Endothelial cell of umbilical vein (primary cell): ENCODE measurements around the gene CARMIL3. TPM values are rescaled to one million over a fixed set of nuclear protein-coding genes. Genes with fewer than 3 reads are reported as not detected.

Experiments
- BruUV-seq: library from RNA; stranded (reverse); fragments of 400-500 nt; replicated peaks from 2 replicates; lab custom pipeline; 2021; lab: Mats Ljungman, UMichigan
- CTCF ChIA-PET: fragments of 300-600, 350-600 bp; sonication (Branson Sonifier 250); formaldehyde crosslinking; loops from one replicate; lab custom pipeline; 2021; ENCODE audit warnings: antibody characterized with exemption, inconsistent platforms; lab: Charles Lee
- POLR2A ChIA-PET: fragments of 300-600, 350-600 bp; sonication (Branson Sonifier 250); formaldehyde crosslinking; loops from one replicate; lab custom pipeline; 2021; ENCODE audit warnings: antibody characterized with exemption, inconsistent platforms; lab: Charles Lee
- DNase-seq: peaks from one replicate; pipeline ENCODE4 v3.0.0-alpha.2; 2011; ENCODE audit warnings: low read depth, low spot score
- FAIRE-seq: peaks from 2 replicates; lab custom pipeline; 2011; peaks lifted over from hg19 to GRCh38; lab: Jason Lieb, UNC
- H2AFZ ChIP-seq: 2 replicates; pipeline ENCODE4 v1.6.0; 2012; ENCODE audit warnings: low read depth, low read length, control low read depth, inconsistent platforms
- H3K27ac ChIP-seq: 2 replicates; pipeline ENCODE4 v1.5.1; 2011; ENCODE audit warnings: low read depth, mild to moderate bottlenecking, control low read depth, low read length, moderate library complexity; ENCODE audit not compliant: insufficient read depth
- H3K27me3 ChIP-seq, 2 experiments: 2 replicates each; pipeline versions ENCODE4 v1.6.0 to v1.6.1; 2011; ENCODE audit warnings: low read length in 2 of 2, mixed read lengths in 1 of 2; ENCODE audit not compliant: control insufficient read depth in 2 of 2, insufficient read depth in 2 of 2
- H3K36me3 ChIP-seq, 2 experiments: 2 replicates in 1 of 2; 3 replicates in 1 of 2; pipeline ENCODE4 v1.5.1; 2011; ENCODE audit warnings: low read length in 2 of 2, mild to moderate bottlenecking in 1 of 2, moderate library complexity in 1 of 2; ENCODE audit not compliant: control insufficient read depth in 2 of 2, insufficient read depth in 2 of 2; ENCODE audit errors: extremely low read depth in 1 of 2
- H3K4me1 ChIP-seq: 3 replicates; pipeline ENCODE4 v1.5.1; 2011; ENCODE audit warnings: mild to moderate bottlenecking, low read length; ENCODE audit not compliant: control insufficient read depth, insufficient read depth; ENCODE audit errors: extremely low read depth
- H3K4me2 ChIP-seq: 2 replicates; pipeline ENCODE4 v1.6.1; 2011; ENCODE audit warnings: low read length, control low read depth, mixed read lengths; ENCODE audit not compliant: insufficient read depth
- H3K4me3 ChIP-seq, 3 experiments: fragments of 200-600 bp in 1 of 3; sonication (generic), shearing (Covaris generic) in 1 of 3; replicated peaks in 1 of 3; 2 replicates each; pipeline ENCODE4 v1.5.1; 2011 to 2016; ENCODE audit warnings: control low read depth in 3 of 3, low read length in 3 of 3, mild to moderate bottlenecking in 2 of 3, inconsistent platforms in 1 of 3, low read depth in 1 of 3, moderate library complexity in 1 of 3; ENCODE audit not compliant: insufficient read depth in 1 of 3
- H3K79me2 ChIP-seq: 2 replicates; pipeline ENCODE4 v1.6.0; 2012; ENCODE audit warnings: low read length, inconsistent platforms; ENCODE audit not compliant: control insufficient read depth, insufficient read depth
- H3K9ac ChIP-seq: replicated peaks from 2 replicates; pipeline ENCODE3; 2011; ENCODE audit warnings: low read length, control low read depth; ENCODE audit not compliant: insufficient read depth; ENCODE audit errors: extremely low read depth
- H3K9me1 ChIP-seq: replicated peaks from 3 replicates; pipeline ENCODE4 v1.6.0; 2011; ENCODE audit warnings: mild to moderate bottlenecking, low read length; ENCODE audit not compliant: control insufficient read depth, insufficient read depth; ENCODE audit errors: extremely low read depth
- H3K9me3 ChIP-seq: replicated peaks from 2 replicates; pipeline ENCODE4 v1.5.1; 2012; ENCODE audit warnings: low read length, inconsistent platforms; ENCODE audit not compliant: control insufficient read depth, insufficient read depth
- H4K20me1 ChIP-seq: replicated peaks from 2 replicates; pipeline ENCODE3; 2011; ENCODE audit warnings: mild to moderate bottlenecking, low read length; ENCODE audit not compliant: control insufficient read depth, insufficient read depth; ENCODE audit errors: extremely low read depth
- CTCF ChIP-seq, 2 donors: IDR thresholded peaks; 1 replicate in 1 of 2; 2 replicates in 1 of 2; pipeline ENCODE4 v1.5.1; 2011; ENCODE audit warnings: low read length in 2 of 2, mild to moderate bottlenecking in 2 of 2, moderate library complexity in 2 of 2, control low read depth in 1 of 2, inconsistent platforms in 1 of 2, low read depth in 1 of 2; ENCODE audit not compliant: insufficient read depth in 1 of 2; ENCODE audit errors: extremely low read depth in 1 of 2
- EZH2 ChIP-seq: IDR thresholded peaks from 2 replicates; pipeline ENCODE4 v1.6.1; 2012; ENCODE audit warnings: borderline replicate concordance, low read depth, mild to moderate bottlenecking, moderate library complexity, low read length, inconsistent platforms; ENCODE audit not compliant: severe bottlenecking
- FOS ChIP-seq: IDR thresholded peaks from 2 replicates; pipeline ENCODE4 v1.6.1; 2011; ENCODE audit warnings: mild to moderate bottlenecking, low read length, moderate library complexity, borderline replicate concordance; ENCODE audit not compliant: insufficient read depth
- GATA2 ChIP-seq: IDR thresholded peaks from 2 replicates; pipeline ENCODE4 v1.7.0; 2011; ENCODE audit warnings: low read depth, mild to moderate bottlenecking, moderate library complexity, mixed read lengths, low read length; ENCODE audit not compliant: insufficient read length, insufficient read depth
- JUN ChIP-seq: IDR thresholded peaks from 2 replicates; pipeline ENCODE4 v1.6.1; 2011; ENCODE audit warnings: borderline replicate concordance, low read depth; ENCODE audit not compliant: insufficient read length, insufficient read depth
- MAX ChIP-seq: IDR thresholded peaks from 2 replicates; pipeline ENCODE4 v1.6.1; 2011; ENCODE audit not compliant: insufficient read depth, insufficient read length
- MYC ChIP-seq: IDR thresholded peaks from one replicate; pipeline ENCODE4 v1.6.1; 2011; ENCODE audit warnings: mild to moderate bottlenecking, low read depth, low read length
- POLR2A ChIP-seq: IDR thresholded peaks from 2 replicates; pipeline ENCODE4 v1.6.1; 2012; ENCODE audit warnings: low read depth, mild to moderate bottlenecking, control low read depth, low read length
- POLR2AphosphoS5 ChIP-seq: IDR thresholded peaks from 2 replicates; pipeline ENCODE4 v1.6.1; 2012; ENCODE audit warnings: low read depth, mild to moderate bottlenecking, control low read depth, low read length, moderate library complexity; ENCODE audit not compliant: insufficient read depth
- dilution Hi-C: fragments of 300-500 bp; cut with MboI; formaldehyde crosslinking; loops from one replicate; pipeline ENCODE4 v1.15.0; 2019; ENCODE audit warnings: low sequenced_read_pairs; ENCODE audit not compliant: extremely low pct_ligation_motif_present
- intact Hi-C: fragments of 100-400 bp; cut with micrococcal nuclease; formaldehyde crosslinking; loops from one replicate; pipeline ENCODE4 v1.10.0; 2022
- polyA plus RNA-seq, 4 experiments: library from polyadenylated mRNA; depleted of rRNA in 3 of 4; stranded (reverse) in 3 of 4; unstranded in 1 of 4; fragments of >200 nt; gene quantifications; 2 replicates each; pipeline versions ENCODE4 v1.2.1 to v1.2.3, GENCODE V29; 2011 to 2012; ENCODE audit warnings: missing spikeins in 1 of 4
- total RNA-seq: library from RNA; stranded (reverse); gene quantifications from 2 replicates; pipeline ENCODE4 v1.2.3, GENCODE V29; 2021

Gene CARMIL3
- total and polyA plus RNA-seq, 2 donors (not counting 3 experiments of a cell fraction or from before 2014, with no cell fraction given), result 0.03 TPM; not detected in 1

- TF ChIP-seq GATA2 (no peak), EZH2 (no peak), FOS (no peak), JUN (no peak), MYC (no peak), CTCF (IDR thresholded peaks at IDR 0.05; ENCODE audit: extremely low read depth in 1 of 2, insufficient read depth in 1 of 2, low read depth in 1 of 2, low read length in 2 of 2) (no peak), MAX (no peak), POLR2AphosphoS5 (no peak), POLR2A (no peak)
- ChIA-PET CTCF (interaction anchor here (0.6 to 11.7 kb wide), 19 partner anchors 8 to 200 kb away, joined by 3 to 420 read pairs (median 5); partner anchors contain the start of genes CARMIL3, CIDEB, EMC9 and IPO4), POLR2A (interaction anchor here (0.7 to 1.1 kb wide), 3 partner anchors 13 to 134 kb away, joined by 3 to 7 read pairs (median 3); partner anchors contain the start of gene TINF2)
- no peaks in the 10 kb centered on the region for H4K20me1 ChIP-seq
- H3K27ac ChIP-seq, result no peak overlapping the region
- H3K79me2 ChIP-seq, result no peaks in the 10 kb centered on the region
- H3K9ac ChIP-seq, result no peak overlapping the region
- H2AFZ ChIP-seq, result peak overlapping the region; percentile 77
- H3K27me3 ChIP-seq, result no peaks in the 10 kb centered on the region
- DNase-seq (no peak), FAIRE-seq (no peak)
- H3K4me1 ChIP-seq, result peaks cover 18% of the 10 kb centered on the region
- intact Hi-C loops, result loop anchor here (1.0 kb wide), 1 partner anchor 50 kb away; no protein-coding TSS in a partner anchor
- no TSS peak for BruUV-seq
- dilution Hi-C loops, result no loop called here
- H3K4me2 ChIP-seq, result no peak overlapping the region
- H3K9me3 ChIP-seq, result no peaks in the 10 kb centered on the region
- H3K4me3 ChIP-seq, result no peak overlapping the region
- no peaks in the 10 kb centered on the region for H3K36me3 ChIP-seq
- H3K9me1 ChIP-seq, result no peaks in the 10 kb centered on the region
Measured at GRCh38 chr14:24108336-24108874, 56.6 kb downstream of the CARMIL3 start.
